Mucosa of stomach (tissue), 1 donor: Measurements from ENCODE around the gene TMEM11.

Source experiments
- H3K27me3 ChIP-seq: one replicate; pipeline ENCODE4 v1.7.0; 2013; ENCODE audit warnings: mild to moderate bottlenecking, low read length; ENCODE audit not compliant: control insufficient read depth, insufficient read depth
- H3K36me3 ChIP-seq: one replicate; pipeline ENCODE4 v1.7.0; 2013; ENCODE audit warnings: low read length; ENCODE audit not compliant: control insufficient read depth, insufficient read depth
- H3K4me1 ChIP-seq: one replicate; pipeline ENCODE4 v1.7.0; 2013; ENCODE audit warnings: mild to moderate bottlenecking, low read length; ENCODE audit not compliant: control insufficient read depth, insufficient read depth
- H3K4me3 ChIP-seq: one replicate; pipeline ENCODE4 v1.7.0; 2013; ENCODE audit warnings: low read length
- H3K9ac ChIP-seq: one replicate; pipeline ENCODE4 v1.7.0; 2013; ENCODE audit warnings: mild to moderate bottlenecking, low read length, moderate library complexity
- H3K9me3 ChIP-seq: one replicate; pipeline ENCODE4 v1.7.0; 2013; ENCODE audit warnings: mild to moderate bottlenecking, low read length, moderate library complexity; ENCODE audit not compliant: control insufficient read depth
- donor health status: Pancreatic carcinoma.

TMEM11 gene

GRCh38 chr17:21186399-21187187, 27.4 kb downstream of the TMEM11 start:
- H3K9me3 ChIP-seq: no peaks in the 10 kb centered on the region
- no peaks in the 10 kb centered on the region for H3K4me1 ChIP-seq
- no peak overlapping the region for H3K9ac ChIP-seq
- no peaks in the 10 kb centered on the region for H3K27me3 ChIP-seq
- H3K36me3 ChIP-seq: peaks cover 4% of the 10 kb centered on the region
- H3K4me3 ChIP-seq: no peak overlapping the region

- Histone ChIP-seq H3K9ac (no peak overlapping the region), H3K36me3 (peaks cover 4% of the 10 kb centered on the region), H3K4me1 (no peaks in the 10 kb centered on the region), H3K27me3 (no peaks in the 10 kb centered on the region), H3K9me3 (no peaks in the 10 kb centered on the region), H3K4me3 (no peak overlapping the region)
These were observed 28.9 kb downstream of the TMEM11 start for GRCh38 chr17:21185061-21185460.

- H3K4me1 ChIP-seq: no peaks in the 10 kb centered on the region
- no peaks in the 10 kb centered on the region for H3K27me3 ChIP-seq
- H3K9me3 ChIP-seq: no peaks in the 10 kb centered on the region
- no peak overlapping the region for H3K9ac ChIP-seq
- H3K4me3 ChIP-seq: no peak overlapping the region
- H3K36me3 ChIP-seq: peaks cover 4% of the 10 kb centered on the region
These were observed 29.4 kb downstream of the TMEM11 start for GRCh38 chr17:21184570-21184969.

- H3K27me3 ChIP-seq: no peaks in the 10 kb centered on the region
- H3K4me3 ChIP-seq: no peak overlapping the region
- no peaks in the 10 kb centered on the region for H3K36me3 ChIP-seq
- H3K4me1 ChIP-seq: no peaks in the 10 kb centered on the region
- no peaks in the 10 kb centered on the region for H3K9me3 ChIP-seq
- H3K9ac ChIP-seq: no peak overlapping the region
These were observed 30.5 kb downstream of the TMEM11 start for GRCh38 chr17:21183468-21183867.

- Histone ChIP-seq H3K9me3 (no peaks in the 10 kb centered on the region), H3K4me1 (no peaks in the 10 kb centered on the region), H3K4me3 (no peak overlapping the region), H3K36me3 (no peaks in the 10 kb centered on the region), H3K9ac (no peak overlapping the region), H3K27me3 (no peaks in the 10 kb centered on the region)
These were observed 35.9 kb downstream of the TMEM11 start for GRCh38 chr17:21177854-21178600.

GRCh38 chr17:21177401-21177800, 36.6 kb downstream of the TMEM11 start:
- no peaks in the 10 kb centered on the region for H3K4me1 ChIP-seq
- no peak overlapping the region for H3K4me3 ChIP-seq
- no peak overlapping the region for H3K9ac ChIP-seq
- no peaks in the 10 kb centered on the region for H3K9me3 ChIP-seq
- no peaks in the 10 kb centered on the region for H3K36me3 ChIP-seq
- H3K27me3 ChIP-seq: no peaks in the 10 kb centered on the region

GRCh38 chr17:21176773-21177395, 37.1 kb downstream of the TMEM11 start:
- no peak overlapping the region for H3K9ac ChIP-seq
- H3K4me3 ChIP-seq: no peak overlapping the region

GRCh38 chr17:21174713-21175112, 39.2 kb downstream of the TMEM11 start:
- no peak overlapping the region for H3K9ac ChIP-seq
- no peaks in the 10 kb centered on the region for H3K4me1 ChIP-seq
- no peak overlapping the region for H3K4me3 ChIP-seq
- H3K36me3 ChIP-seq: no peaks in the 10 kb centered on the region
- no peaks in the 10 kb centered on the region for H3K9me3 ChIP-seq
- H3K27me3 ChIP-seq: no peaks in the 10 kb centered on the region

More at GRCh38 chr17:21176773-21177395, 37.1 kb downstream of the TMEM11 start:
- no peaks in the 10 kb centered on the region for H3K27me3 ChIP-seq
- no peaks in the 10 kb centered on the region for H3K9me3 ChIP-seq
- H3K36me3 ChIP-seq: no peaks in the 10 kb centered on the region
- no peaks in the 10 kb centered on the region for H3K4me1 ChIP-seq

- H3K4me1 ChIP-seq: no peaks in the 10 kb centered on the region
These were observed 39.8 kb downstream of the TMEM11 start for GRCh38 chr17:21174186-21174585.

GRCh38 chr17:21173543-21173942, 40.4 kb downstream of the TMEM11 start:
- no peaks in the 10 kb centered on the region for H3K4me1 ChIP-seq
- no peak overlapping the region for H3K9ac ChIP-seq
- no peaks in the 10 kb centered on the region for H3K9me3 ChIP-seq
- no peaks in the 10 kb centered on the region for H3K27me3 ChIP-seq
- no peak overlapping the region for H3K4me3 ChIP-seq
- H3K36me3 ChIP-seq: no peaks in the 10 kb centered on the region

More at GRCh38 chr17:21174186-21174585, 39.8 kb downstream of the TMEM11 start:
- Histone ChIP-seq H3K36me3 (no peaks in the 10 kb centered on the region), H3K9ac (no peak overlapping the region), H3K9me3 (no peaks in the 10 kb centered on the region), H3K4me3 (no peak overlapping the region), H3K27me3 (no peaks in the 10 kb centered on the region)

GRCh38 chr17:21172846-21173245, 41.1 kb downstream of the TMEM11 start:
- Histone ChIP-seq H3K9ac (no peak overlapping the region), H3K27me3 (no peaks in the 10 kb centered on the region), H3K4me3 (no peak overlapping the region), H3K36me3 (no peaks in the 10 kb centered on the region), H3K4me1 (no peaks in the 10 kb centered on the region), H3K9me3 (no peaks in the 10 kb centered on the region)

GRCh38 chr17:21171970-21172510, 41.9 kb downstream of the TMEM11 start:
- Histone ChIP-seq H3K27me3 (no peaks in the 10 kb centered on the region), H3K4me1 (no peaks in the 10 kb centered on the region), H3K9me3 (no peaks in the 10 kb centered on the region), H3K36me3 (no peaks in the 10 kb centered on the region), H3K4me3 (no peak overlapping the region), H3K9ac (no peak overlapping the region)
